PC-3 (cell line): Measurements from ENCODE around the gene RP2.

Experiments
- CTCF ChIP-seq: fragments of 300-600 bp; sonication (generic); conservative IDR thresholded peaks from 2 replicates; pipeline ENCODE4 v1.5.1; 2017; ENCODE audit warnings: antibody characterized with exemption, low read depth, mild to moderate bottlenecking, low read length
- EZH2 ChIP-seq: fragments of 300-600 bp; sonication (generic); IDR thresholded peaks from one replicate; pipeline ENCODE4 v1.6.1; 2017; ENCODE audit warnings: antibody characterized with exemption, mild to moderate bottlenecking, low read length; ENCODE audit not compliant: unreplicated experiment

GRCh38 chrX:46849933-46850332, 13.1 kb downstream of the RP2 start:
- no peak for TF ChIP-seq CTCF
- TF ChIP-seq EZH2: no peak
